Activated CD4-positive, alpha-beta T cell treated with anti-CD3 and anti-CD28 coated beads, Interleukin-2, amount 50 U/mL, for 16 hours (primary cell): ENCODE measurements around the gene FAM171A2.
A peak's percentile ranks its signal among the peaks of the same experiment; 100 is the strongest.
"Not testable (repeated sequence)": the region's sequence is repeated elsewhere in the genome, so short reads cannot be mapped to it uniquely, and the experiment has no call there.

ENCODE experiments used
- DNase-seq: peaks from one replicate; pipeline ENCODE4 v3.0.0-alpha.2; 2020

Gene FAM171A2

GRCh38 chr17:44360144-44360533 is 3.5 kb downstream of the FAM171A2 start:
- DNase-seq: no peak

GRCh38 chr17:44359458-44360143 is 4.1 kb downstream of the FAM171A2 start:
- no peak for DNase-seq

GRCh38 chr17:44359006-44359405 is 4.6 kb downstream of the FAM171A2 start:
- DNase-seq: no peak

GRCh38 chr17:44358066-44358465 is 5.6 kb downstream of the FAM171A2 start:
- DNase-seq: no peak

- DNase-seq: no peak
These were observed 7.4 kb downstream of the FAM171A2 start for GRCh38 chr17:44356241-44356640.

GRCh38 chr17:44355642-44356099 is 8.0 kb downstream of the FAM171A2 start:
- DNase-seq: no peak

GRCh38 chr17:44354582-44355561 is 8.8 kb downstream of the FAM171A2 start:
- DNase-seq: peak; percentile 42

GRCh38 chr17:44353672-44354331 is 9.9 kb downstream of the FAM171A2 start:
- no peak for DNase-seq

GRCh38 chr17:44352828-44353671 is 10.6 kb downstream of the FAM171A2 start:
- no peak for DNase-seq

GRCh38 chr17:44351961-44352827 is 11.5 kb downstream of the FAM171A2 start:
- DNase-seq: no peak

- DNase-seq: no peak
These were observed 12.2 kb downstream of the FAM171A2 start for GRCh38 chr17:44351464-44351863.

GRCh38 chr17:44350733-44351226 is 12.9 kb downstream of the FAM171A2 start:
- peak; percentile 81 for DNase-seq

GRCh38 chr17:44349553-44350070 is 14.0 kb downstream of the FAM171A2 start:
- DNase-seq: no peak

- no peak for DNase-seq
These were observed 14.7 kb downstream of the FAM171A2 start for GRCh38 chr17:44348988-44349364.

GRCh38 chr17:44348234-44348987 is 15.2 kb downstream of the FAM171A2 start:
- DNase-seq: no peak

- not testable (repeated sequence) for DNase-seq
These were observed 16.2 kb downstream of the FAM171A2 start for GRCh38 chr17:44347206-44348055.

- no peak for DNase-seq
These were observed 17.4 kb downstream of the FAM171A2 start for GRCh38 chr17:44346064-44346844.

GRCh38 chr17:44345454-44346026 is 18.1 kb downstream of the FAM171A2 start:
- DNase-seq: peak; percentile 43
